OCI-M1 (cell line): ENCODE measurements around the gene ADGRA1.
A peak's percentile ranks its signal among the peaks of the same experiment; 100 is the strongest.

ENCODE experiments used
- DNase-seq: peaks from one replicate; lab custom pipeline; 2025; lab: John Stamatoyannopoulos, UW

Gene ADGRA1

DNA sequence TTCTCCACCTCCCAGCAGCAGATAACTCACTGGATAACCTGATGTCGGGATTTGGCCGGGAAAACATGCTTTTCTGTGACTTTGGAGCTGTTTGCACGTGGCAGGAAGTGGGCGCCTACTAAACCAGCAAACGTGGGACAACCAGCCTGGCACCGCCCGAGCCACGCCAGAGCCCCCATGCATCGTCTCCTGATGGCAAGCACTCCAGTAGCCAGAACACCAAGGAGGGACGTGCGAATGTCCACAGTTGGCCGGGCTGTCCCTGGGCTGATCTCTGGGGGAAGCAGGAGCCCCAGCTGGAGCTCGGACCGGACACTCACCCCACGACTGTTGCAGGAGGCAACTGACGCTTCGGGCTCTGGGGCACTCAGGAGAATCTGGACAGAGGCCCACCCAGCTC lies 7.1 kb downstream of the ADGRA1 start:
- DNase-seq, result no peak

DNA sequence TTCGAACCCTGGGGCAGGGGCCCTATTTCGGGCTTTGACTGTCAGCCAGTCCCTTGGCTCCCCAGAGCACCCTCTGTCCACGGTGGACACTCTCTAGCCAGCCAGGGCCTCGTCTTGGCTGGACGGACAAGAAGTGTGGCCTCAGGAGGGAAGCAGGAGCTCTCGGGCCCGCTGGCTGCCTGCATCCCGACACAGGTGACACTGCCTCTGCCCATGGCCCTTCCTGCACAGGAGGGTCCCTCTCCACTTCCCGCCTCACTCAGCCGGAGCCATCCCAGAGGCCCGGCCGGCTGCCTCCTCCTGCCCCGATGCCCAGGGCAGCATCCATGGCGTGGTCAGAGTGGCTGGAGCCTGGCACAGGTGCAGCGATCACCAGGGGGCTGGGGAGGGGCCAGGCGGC lies 7.9 kb downstream of the ADGRA1 start:
- DNase-seq, result no peak

DNA sequence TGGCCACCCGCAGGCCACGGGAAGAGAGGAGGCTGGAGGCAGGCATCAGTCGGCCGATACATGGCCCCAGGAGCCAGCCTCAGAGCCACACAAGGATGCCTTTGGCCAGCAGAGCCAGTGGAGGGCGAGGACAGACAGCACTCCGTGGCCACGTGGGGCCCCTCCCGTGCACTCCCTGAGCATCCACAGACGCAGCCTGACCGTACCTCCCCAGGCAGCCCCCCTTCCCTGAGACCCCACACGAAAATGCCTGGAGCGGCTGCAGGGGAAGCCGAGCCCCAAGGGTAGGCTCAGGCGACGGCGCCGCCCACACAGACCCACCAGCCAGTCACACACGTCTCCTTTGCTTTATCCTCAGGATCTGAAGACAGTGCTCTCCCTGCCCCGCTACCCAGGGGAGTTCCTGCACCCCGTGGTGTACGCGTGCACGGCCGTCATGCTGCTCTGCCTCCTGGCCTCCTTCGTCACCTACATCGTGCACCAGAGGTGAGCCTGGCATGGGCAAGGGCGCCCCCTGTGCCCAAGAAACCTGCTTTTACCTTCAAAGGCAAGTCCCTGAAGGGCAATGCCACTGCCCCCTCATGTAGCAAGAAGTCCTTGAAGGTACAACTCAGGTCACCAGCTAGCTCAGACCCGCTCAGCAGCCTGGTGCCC lies 9.0 kb downstream of the ADGRA1 start:
- no peak for DNase-seq

DNA sequence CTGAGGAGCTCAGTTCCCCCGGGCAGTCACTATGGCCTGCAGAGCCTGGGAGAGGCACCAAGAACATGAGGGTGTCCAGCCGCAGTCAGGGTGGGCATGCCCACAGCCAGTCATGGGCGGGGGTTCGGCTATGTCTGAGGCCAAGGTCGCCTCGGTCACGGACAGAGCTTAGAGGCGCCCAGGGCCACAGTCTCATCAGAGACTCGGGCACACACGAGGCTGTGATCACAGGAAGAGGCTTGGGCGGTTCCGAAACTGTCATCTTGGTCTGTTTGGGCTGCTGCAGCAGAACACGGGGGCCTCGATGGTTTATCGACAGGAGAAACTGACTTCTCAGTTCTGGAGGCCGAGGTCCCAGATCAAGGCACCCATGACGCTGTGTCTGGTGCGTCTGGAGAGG lies 9.7 kb downstream of the ADGRA1 start:
- DNase-seq, result no peak

DNA sequence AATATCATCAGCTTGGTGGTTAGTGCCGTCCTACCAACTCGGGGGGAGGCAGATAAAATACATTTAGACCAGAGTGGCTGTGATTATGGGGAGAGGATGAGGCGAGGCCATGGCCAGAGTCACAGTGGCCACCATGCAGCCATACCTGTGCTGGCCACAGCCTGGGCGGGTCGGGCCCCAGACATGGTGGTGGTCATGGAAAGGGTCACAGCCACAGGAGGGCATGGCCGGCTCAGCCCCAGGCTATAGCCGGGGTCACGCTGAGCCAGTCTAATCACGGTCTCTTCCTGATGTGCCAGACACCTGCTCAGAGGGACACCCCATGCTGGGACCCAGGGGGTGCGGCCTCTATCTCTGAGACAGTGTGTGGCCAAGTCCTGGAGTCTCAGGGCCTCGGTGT lies 10.2 kb downstream of the ADGRA1 start:
- DNase-seq, result no peak

DNA sequence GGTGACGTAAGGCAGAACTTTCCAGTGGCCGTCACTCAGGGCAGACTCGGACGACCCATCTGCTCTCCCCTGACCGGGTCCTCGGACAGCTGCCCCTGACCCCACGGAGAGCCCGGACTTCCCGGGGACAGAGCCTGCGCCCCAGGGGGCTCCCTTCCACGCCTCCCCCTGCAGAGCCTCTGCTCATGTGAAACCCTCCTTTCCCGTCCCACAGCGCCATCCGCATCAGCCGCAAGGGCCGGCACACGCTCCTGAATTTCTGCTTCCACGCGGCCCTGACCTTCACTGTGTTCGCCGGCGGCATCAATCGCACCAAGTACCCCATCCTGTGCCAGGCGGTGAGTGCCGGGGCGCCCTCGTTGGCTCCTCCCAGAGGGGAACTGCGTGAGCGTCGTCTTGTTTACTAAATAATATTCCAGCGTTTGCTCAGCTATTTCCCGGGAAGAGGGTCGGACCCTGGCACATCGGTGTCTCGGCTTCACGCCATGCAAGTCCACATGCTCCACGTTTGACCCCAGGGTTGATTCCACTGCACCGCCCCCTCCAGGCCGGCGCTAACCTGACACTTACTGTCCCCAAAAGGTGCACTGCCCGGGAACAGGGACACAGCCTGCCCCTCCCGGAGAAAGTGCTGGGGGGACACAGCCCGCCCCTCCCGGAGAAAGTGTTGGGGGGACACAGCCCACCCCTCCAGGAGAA lies 10.9 kb downstream of the ADGRA1 start:
- DNase-seq, result no peak

DNA sequence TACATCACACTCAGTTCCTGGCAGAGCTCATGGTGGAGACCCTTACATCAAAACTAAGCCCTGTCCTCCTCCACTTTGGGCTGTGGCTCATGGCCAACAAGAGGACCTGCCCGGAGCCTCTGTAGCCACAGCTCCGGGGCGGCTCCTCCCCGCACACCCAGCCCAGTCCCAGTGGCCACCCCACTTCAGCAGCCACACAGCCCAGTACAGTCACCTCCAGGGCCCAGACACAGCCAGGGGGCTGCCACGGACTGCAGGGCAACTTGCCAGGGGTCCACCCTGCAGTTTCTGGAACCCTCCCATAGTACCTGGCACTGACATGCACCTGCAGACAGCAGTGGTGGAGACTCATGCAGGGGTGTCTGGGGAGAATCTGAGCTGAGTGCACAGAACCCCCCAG lies 11.8 kb downstream of the ADGRA1 start:
- no peak for DNase-seq

DNA sequence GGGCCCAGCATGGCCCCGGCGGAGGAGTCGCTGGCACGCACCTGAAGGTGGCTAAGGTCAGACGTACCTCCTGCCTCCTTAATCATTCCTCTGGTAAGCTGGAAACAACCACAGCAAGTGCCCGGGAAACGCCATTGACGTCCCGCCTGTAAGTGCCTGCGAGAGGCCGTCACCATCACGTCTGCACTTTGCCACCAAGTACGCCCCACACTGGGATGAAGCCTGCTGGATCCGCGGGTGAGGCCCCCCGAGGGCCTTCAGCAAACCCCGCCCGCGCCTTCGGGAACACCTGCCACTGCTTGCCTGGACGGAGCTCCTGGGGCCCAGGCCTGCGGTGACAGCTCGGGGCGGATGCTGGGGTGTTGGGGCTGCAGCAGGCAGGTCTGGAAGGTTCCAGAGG lies 12.5 kb downstream of the ADGRA1 start:
- DNase-seq, result no peak

DNA sequence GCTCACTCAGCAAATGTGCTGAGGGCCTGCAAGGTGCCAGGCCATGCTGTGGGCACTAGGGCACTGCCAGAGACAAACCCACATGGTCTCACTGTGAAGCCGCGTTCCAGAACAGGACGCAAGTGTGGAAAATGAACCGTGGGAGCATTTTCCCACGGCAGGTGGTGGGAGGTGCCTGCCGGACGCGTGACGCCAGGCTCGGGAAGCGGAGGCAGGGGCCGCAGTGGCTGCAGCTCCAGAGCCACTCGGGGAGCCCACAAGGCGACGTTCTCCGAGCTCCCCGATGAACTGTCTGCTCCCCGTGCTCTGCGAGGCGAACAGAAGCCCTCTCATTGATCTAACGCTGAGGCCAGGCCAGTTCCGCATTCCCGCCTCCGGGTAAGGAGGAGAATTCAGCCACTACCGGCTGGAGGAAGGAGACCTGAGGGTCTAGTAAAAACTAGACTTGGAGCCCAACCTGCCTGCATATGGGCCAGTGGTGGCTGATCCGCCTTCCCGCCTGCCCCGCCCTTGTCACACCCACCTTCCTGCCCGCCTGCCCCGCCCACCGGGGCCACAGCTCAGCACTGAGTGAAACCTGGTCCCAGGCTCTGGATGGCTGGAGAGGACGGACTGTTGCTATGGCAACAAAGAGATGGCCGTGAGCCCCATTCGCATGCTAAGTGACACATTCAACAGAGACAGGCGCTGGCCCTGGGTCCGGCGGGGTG lies 13.1 kb downstream of the ADGRA1 start:
- peak; percentile 12 for DNase-seq

DNA sequence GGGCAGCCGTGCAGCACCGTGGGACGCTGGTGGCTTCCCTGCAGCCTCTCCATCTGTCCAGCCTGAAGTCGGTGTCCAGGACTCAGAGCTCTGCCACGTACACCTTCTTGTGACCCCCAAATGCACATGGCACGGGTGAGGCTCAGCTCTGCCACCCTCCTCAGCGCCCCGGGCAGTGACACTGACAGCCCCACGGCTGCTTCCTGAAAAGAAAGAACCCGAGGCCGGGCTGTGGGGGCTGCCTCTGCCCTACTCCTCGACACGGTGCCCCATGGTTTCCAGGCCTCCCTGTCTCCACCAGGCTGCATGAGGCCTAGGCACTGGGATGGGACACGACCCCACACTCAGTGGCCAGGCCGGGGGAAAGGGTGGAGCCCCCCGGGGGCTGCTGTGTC lies 13.7 kb downstream of the ADGRA1 start:
- DNase-seq, result no peak

DNA sequence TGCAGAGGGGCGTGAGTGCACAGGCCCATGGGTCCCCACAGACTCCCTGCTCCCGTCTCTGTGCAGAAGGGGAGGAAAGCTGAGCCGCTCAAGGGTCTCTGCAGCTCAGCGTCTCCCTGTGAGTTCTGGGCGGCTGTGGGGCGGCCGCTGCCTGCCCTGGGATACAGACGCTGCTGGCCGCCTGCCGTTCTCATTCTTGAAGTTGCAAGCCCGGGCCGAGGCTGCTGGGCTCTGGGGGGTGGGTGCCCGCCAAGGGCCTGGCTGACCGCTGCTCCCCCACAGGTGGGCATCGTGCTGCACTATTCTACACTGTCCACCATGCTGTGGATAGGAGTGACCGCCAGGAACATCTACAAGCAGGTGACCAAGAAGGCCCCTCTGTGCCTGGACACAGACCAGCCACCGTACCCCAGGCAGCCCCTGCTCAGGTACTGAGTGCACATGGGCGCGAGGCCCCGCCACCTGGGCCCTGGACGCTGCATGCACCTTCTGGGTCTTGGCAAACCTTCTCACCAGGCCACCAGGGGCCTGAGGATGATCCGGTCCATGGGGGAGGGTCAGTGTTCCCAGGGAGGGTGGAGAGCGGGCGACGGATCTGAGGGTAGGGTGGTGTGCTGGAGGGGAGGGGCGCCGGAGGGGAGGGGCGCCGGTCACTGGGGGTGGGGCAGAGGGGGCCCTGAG lies 14.8 kb downstream of the ADGRA1 start:
- no peak for DNase-seq

DNA sequence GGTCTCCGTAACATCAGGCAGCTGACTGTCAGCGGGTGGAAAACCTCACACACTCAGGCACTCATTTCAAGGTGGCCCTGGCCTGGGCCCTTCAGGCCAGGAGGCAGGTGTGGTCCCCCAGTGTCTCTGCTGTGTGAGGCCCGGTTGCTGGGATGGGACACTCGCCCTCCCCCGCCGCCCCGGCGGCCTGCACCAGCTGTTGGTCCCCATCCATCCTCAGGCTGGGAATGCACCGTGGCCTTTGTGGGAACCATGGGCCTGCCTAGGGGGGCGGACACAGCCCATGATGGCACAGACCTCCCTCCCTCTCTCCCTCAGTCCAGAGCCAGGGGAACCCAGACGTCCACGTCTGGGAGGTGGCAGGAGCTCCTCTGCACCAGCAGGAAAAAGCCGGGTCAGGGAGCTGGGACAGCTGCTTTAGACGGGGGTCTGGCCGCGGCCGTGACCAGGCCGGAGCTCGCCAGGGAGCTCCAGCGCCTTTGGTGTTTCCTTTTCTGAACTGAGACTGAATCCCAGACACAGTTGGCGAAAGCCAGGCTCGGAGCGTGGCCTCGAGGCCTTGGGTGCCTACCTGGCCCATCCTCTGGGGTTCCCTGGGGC lies 15.7 kb downstream of the ADGRA1 start:
- no peak for DNase-seq

DNA sequence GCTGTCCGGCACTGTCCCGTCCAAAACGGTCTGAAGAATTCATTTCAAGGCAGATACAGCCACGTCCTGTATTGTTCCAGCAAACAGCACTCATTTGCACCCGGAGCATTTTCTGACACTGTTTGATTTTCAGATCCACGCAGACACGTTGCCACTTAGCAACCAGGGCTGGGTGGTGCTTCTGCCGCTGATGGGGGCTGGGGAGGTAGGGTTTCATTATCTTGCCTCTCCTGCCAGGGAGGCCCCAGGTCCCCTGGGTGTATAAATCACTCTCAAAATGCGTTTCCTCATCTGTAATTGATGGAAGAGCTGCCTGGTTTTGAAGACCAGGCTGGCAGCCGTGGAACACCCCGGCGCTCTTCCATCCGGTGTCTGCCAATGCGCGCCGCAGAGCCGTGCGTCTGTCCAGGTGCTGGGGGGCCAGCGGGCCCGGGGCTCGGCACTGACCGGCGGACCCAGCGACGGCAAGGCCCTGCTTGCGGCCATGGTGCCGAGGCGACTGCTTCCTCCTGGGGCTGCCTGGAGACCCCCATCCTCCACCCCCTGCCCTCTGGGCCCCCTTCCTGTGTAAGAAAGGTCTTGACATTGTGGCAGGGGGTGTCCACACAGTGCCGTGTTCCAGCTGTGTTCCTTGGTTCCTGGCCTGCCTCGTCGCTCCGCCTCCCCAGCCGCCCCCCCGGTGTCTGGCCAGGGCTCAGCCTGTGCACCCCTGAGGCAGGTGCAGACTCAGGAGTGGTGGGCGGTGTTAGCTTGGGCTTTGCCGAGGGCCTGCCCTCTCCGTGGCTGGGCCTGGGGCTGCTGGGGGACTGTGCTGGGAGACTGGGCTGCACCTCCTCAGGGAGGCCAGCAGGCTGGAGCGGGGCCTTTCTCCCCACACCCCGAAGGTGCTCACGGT lies 16.6 kb downstream of the ADGRA1 start:
- no peak for DNase-seq

DNA sequence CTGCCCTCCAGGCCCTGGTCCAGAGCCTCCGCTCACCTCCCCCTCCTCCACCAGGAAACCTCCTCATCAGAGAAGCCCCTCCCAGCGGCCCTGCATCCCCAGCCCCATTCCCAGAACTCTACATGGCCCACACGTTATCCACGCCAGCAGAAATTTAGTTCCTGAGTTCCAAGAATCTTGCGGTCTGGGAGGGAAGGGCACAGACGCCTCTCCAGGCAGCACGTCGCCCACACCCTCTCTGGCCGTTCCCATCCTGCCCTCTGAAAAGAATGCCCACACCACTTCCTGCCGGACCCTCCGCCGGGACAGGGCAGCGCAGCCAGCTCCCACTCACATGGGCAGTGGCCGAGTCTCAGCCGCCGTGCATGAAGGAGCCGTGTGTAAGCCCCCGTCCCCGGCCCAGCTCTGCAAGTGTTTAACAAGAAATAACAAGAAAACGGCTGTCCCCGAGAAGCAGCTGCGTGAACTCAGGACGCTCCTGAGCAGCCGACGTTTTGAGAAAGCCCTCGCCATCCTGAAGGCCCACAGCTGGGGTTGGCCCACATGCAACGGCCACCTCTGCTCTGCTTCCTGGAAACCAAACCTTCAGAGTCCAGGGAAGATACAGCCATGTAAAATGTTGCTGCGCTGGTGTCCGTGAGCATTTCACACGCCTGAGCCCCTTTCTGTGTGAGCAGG lies 17.4 kb downstream of the ADGRA1 start:
- no peak for DNase-seq

DNA sequence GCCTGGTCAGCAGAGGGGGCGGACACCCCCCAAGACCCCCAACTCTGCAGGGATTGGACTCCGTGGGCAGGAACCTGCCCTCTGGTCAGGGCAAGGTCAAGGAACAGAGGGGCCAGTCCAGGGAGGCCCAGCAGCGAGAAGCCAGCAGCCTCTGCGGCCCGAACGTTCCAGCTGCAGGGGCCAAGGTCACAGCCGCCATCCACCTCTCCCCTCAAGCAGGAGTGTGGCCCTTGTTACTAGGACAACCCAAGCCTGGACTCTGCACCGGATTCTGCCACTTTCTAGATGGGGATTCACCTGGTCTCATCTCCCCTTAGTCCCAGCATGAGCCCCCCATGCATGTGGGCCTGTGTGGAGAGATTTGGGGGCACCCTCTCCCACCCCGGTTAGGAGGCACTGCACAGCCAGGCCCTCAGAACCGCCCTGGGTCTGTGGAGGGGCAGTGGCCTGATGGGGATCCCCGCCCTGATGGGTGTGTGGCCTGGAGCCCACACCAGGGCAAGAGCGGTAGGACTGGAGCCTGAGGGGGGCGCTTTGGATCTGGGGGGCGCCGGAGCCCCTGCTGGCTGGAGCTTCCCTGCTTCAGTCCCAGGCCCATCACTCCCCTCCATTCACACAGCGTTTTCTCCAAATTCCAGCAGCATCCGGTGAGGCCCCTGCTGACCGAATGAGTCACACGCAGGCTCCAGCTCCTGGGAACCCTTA lies 18.1 kb downstream of the ADGRA1 start:
- DNase-seq, result no peak

DNA sequence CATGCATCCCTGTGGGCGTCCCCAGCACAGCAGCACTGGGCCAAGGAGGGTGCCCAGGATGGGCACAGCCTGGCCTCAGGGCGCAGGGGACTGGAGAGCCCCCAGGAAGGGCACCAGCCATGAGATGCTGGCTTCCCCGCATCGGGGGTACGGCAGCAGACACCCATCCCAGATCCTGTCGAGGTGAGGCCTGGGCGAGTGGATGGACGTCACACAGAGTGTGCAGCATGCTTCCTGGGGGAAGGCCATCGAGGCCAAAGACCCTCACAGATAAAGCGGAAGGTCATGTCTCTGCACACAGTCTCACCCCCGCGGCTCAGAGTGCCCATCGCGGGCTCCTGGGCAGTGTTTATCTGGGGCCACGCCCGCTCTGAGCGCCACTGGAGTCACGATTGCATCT lies 18.8 kb downstream of the ADGRA1 start:
- DNase-seq, result no peak

DNA sequence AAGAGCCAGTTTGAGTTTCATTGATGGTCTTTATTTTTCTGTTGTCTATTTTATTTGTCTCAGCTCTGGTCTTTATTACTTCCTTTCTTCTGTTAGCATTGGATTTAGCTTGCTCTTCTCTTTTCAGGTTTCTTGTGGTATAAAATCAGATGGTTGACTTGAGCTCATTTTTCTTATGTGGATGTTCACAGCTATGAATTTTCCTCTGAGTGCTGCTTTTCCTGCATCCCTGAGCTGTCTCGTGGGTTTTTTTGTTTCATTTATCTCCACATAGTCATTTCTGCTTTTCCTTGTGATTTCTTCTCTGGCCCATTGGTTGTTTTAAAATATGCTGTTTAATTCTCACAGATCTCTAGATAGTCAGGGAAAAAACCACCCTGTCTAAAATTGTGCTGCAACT lies 19.7 kb downstream of the ADGRA1 start:
- DNase-seq, result no peak

DNA sequence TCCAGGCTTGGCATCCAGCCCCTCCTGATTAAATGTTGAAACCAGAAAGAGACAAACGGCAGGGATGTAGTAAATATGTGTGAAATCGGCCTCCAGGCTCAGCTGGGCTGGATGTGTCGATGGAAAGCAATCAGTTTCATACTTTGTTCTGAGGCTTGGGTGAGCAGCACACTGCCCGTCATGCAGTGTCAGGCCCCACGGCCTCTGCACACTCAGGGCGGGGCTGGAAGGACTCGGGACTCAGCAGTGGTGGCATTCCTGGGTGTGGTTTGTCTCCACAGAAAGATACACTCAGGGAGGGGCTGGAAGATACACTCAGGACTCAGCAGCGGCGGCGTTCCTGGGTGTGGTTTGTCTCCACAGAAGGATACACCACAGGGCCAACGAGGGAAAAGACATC lies 22.0 kb downstream of the ADGRA1 start:
- DNase-seq, result no peak

DNA sequence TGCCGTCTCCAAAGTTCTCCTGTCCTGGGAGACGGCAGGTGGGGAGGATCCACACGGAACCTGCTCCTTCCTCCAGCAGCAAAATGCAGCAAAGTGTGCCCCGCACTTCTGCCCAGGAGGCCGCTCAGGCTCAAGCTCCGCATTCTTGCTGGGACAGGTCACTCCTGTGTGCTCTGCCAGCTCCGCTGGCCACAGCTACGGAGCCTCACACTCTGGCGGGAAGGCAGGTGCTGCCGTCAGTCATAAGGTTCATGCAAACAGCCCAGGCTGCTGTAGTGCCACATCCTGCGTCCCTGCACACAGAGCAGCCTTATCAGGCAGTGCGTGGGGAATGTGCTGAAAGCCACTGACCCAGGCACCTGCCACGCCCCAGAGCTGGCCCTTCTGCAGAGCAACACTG lies 22.4 kb downstream of the ADGRA1 start:
- no peak for DNase-seq

DNA sequence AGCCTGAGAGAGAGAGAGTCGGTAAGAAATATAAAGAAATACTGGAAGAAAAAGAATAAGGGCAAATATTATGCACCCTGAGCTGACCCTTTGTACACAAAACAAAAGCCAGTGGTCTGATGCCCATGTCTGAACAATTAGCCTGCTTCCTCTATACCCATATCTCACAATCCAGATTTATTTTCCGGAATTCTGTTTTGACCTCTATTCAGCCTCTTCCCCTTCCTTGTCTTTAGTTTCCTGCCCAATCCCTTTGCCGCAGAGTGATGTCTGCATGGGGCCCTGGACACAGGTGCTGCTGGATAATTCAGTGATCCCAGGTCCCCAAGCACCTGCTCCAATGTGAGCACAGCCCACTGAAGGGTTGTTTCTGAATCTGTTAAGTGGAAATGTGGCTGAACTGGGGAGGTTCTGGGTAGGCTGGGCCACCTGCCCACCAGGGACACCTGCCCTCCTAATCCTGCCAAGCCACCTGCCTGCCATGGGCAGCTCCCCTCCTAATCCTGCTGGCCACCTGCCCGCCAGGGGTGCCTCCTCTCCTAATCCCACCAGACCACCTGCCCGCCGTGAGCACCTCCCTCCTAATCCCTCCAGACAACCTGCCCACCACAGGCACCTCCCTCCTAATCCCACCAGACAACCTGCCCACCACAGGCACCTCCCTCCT lies 23.0 kb downstream of the ADGRA1 start:
- DNase-seq, result no peak
